HFFc6 (cell line): Measurements from ENCODE around the gene CPNE4. TPM values are rescaled to one million over a fixed set of nuclear protein-coding genes. Genes with fewer than 3 reads are reported as not detected.
A peak's percentile ranks its signal among the peaks of the same experiment; 100 is the strongest.

ENCODE experiments used
- DNase-seq: peaks from one replicate; pipeline ENCODE4 v3.0.0-alpha.2; 2018
- H3K27ac Mint-ChIP-seq: 2 replicates; pipeline ENCODE4 v1.8.0; 2020; ENCODE audit warnings: mild to moderate bottlenecking, mixed read lengths
- H3K27me3 Mint-ChIP-seq: 2 replicates; pipeline ENCODE4 v1.8.0; 2021; ENCODE audit warnings: mild to moderate bottlenecking, moderate library complexity, mixed read lengths; ENCODE audit not compliant: insufficient read depth
- H3K36me3 Mint-ChIP-seq: 2 replicates; pipeline ENCODE4 v1.8.0; 2021; ENCODE audit warnings: low read depth, mixed read lengths
- H3K4me1 Mint-ChIP-seq: 2 replicates; pipeline ENCODE4 v1.8.0; 2020; ENCODE audit warnings: low read depth, mixed read lengths
- H3K4me3 Mint-ChIP-seq: 2 replicates; pipeline ENCODE4 v1.8.0; 2020; ENCODE audit warnings: mild to moderate bottlenecking, moderate library complexity, mixed read lengths
- H3K9me3 Mint-ChIP-seq: 2 replicates; pipeline ENCODE4 v1.8.0; 2020; ENCODE audit warnings: mild to moderate bottlenecking, mixed read lengths
- CTCF ChIP-seq: fragments of 200-600 bp; sonication (generic); IDR thresholded peaks from 2 replicates; pipeline ENCODE4 v1.5.0; 2021; ENCODE audit warnings: antibody characterized with exemption, mild to moderate bottlenecking
- total RNA-seq, 6 experiments: library from RNA; stranded (reverse); fragmentation: NEBNext Ultra II Directional; extraction: Animal tissue kit (Norgen Biotek cat#: 25700); gene quantifications; 2 replicates in 1 of 6; 3 replicates in 5 of 6; pipeline ENCODE4 v1.2.3, GENCODE V29; 2021

The CPNE4 gene
- total RNA-seq, 6 experiments from 2014 or later, result not detected

- DNase-seq, result no peak
- Mint-ChIP-seq H3K9me3 (no peaks in the 10 kb centered on the region), H3K4me1 (no peaks in the 10 kb centered on the region), H3K27ac (no peak overlapping the region), H3K27me3 (no peaks in the 10 kb centered on the region), H3K4me3 (no peak overlapping the region), H3K36me3 (no peaks in the 10 kb centered on the region)
- TF ChIP-seq CTCF, result no peak
Measured at GRCh38 chr3:131912255-131912654, 122.6 kb downstream of the CPNE4 start.

GRCh38 chr3:131907796-131908195, 127.0 kb downstream of the CPNE4 start:
- no peaks in the 10 kb centered on the region for H3K36me3 Mint-ChIP-seq
- no peak overlapping the region for H3K4me3 Mint-ChIP-seq
- H3K27ac Mint-ChIP-seq, result no peak overlapping the region
- 0 out of 2 replicates have a peak, but pooled peaks cover 4% of the 10 kb centered on the region for H3K27me3 Mint-ChIP-seq
- peaks cover 24% of the 10 kb centered on the region for H3K4me1 Mint-ChIP-seq
- DNase-seq, result no peak
- H3K9me3 Mint-ChIP-seq, result no peaks in the 10 kb centered on the region
- TF ChIP-seq CTCF, result no peak

- Mint-ChIP-seq H3K27me3 (0 out of 2 replicates have a peak, but pooled peaks cover 4% of the 10 kb centered on the region), H3K4me3 (peak overlapping the region; percentile 81), H3K27ac (peak overlapping the region; percentile 91), H3K4me1 (peaks cover 34% of the 10 kb centered on the region), H3K9me3 (no peaks in the 10 kb centered on the region), H3K36me3 (no peaks in the 10 kb centered on the region)
- TF ChIP-seq CTCF, result no peak
- DNase-seq, result peak; percentile 97
Measured at GRCh38 chr3:131903988-131904415, 130.8 kb downstream of the CPNE4 start.

GRCh38 chr3:131901686-131902085, 133.1 kb downstream of the CPNE4 start:
- no peak overlapping the region for H3K4me3 Mint-ChIP-seq
- H3K27me3 Mint-ChIP-seq, result 0 out of 2 replicates have a peak, but pooled peaks cover 4% of the 10 kb centered on the region
- H3K9me3 Mint-ChIP-seq, result no peaks in the 10 kb centered on the region
- H3K27ac Mint-ChIP-seq, result no peak overlapping the region
- TF ChIP-seq CTCF, result no peak
- H3K36me3 Mint-ChIP-seq, result no peaks in the 10 kb centered on the region
- H3K4me1 Mint-ChIP-seq, result peaks cover 34% of the 10 kb centered on the region
- no peak for DNase-seq

GRCh38 chr3:131900891-131901290, 133.9 kb downstream of the CPNE4 start:
- Mint-ChIP-seq H3K9me3 (no peaks in the 10 kb centered on the region), H3K36me3 (no peaks in the 10 kb centered on the region), H3K4me3 (no peak overlapping the region), H3K27ac (no peak overlapping the region), H3K4me1 (peaks cover 34% of the 10 kb centered on the region), H3K27me3 (0 out of 2 replicates have a peak, but pooled peaks cover 4% of the 10 kb centered on the region)
- no peak for TF ChIP-seq CTCF
- no peak for DNase-seq

GRCh38 chr3:131899021-131899420, 135.8 kb downstream of the CPNE4 start:
- 0 out of 2 replicates have a peak, but pooled peaks cover 4% of the 10 kb centered on the region for H3K27me3 Mint-ChIP-seq
- no peak for TF ChIP-seq CTCF
- no peak overlapping the region for H3K27ac Mint-ChIP-seq
- H3K4me1 Mint-ChIP-seq, result peaks cover 23% of the 10 kb centered on the region
- H3K9me3 Mint-ChIP-seq, result no peaks in the 10 kb centered on the region
- H3K4me3 Mint-ChIP-seq, result no peak overlapping the region
- DNase-seq, result no peak
- no peaks in the 10 kb centered on the region for H3K36me3 Mint-ChIP-seq
